Tongue (tissue), 2 donors: ENCODE results near the gene SLC29A3. TPM values are rescaled to one million over a fixed set of nuclear protein-coding genes. Genes with fewer than 3 reads are reported as not detected.

Experiments used
- DNase-seq: peaks from one replicate; pipeline ENCODE4 v3.0.0-alpha.2; 2015
- total RNA-seq: library from RNA; depleted of rRNA; stranded (reverse); fragments of >200 nt; gene quantifications from one replicate; pipeline ENCODE4 v1.2.3, GENCODE V29; 2014

SLC29A3 gene
- total RNA-seq, 1 donor from 2014 or later, result 1.9 TPM

GRCh38 chr10:71321386-71321785, 2.3 kb downstream of the SLC29A3 start:
- no peak for DNase-seq

GRCh38 chr10:71323407-71323806, 4.3 kb downstream of the SLC29A3 start:
- DNase-seq, result peak; percentile 39

GRCh38 chr10:71324743-71325142, 5.7 kb downstream of the SLC29A3 start:
- no peak for DNase-seq

- no peak for DNase-seq
Observed at GRCh38 chr10:71325267-71325666, 6.2 kb downstream of the SLC29A3 start.

GRCh38 chr10:71326464-71326881, 7.4 kb downstream of the SLC29A3 start:
- peak; percentile 45 for DNase-seq

- DNase-seq, result no peak
Observed at GRCh38 chr10:71330789-71331404, 11.8 kb downstream of the SLC29A3 start.

GRCh38 chr10:71331736-71332135, 12.7 kb downstream of the SLC29A3 start:
- DNase-seq, result no peak

GRCh38 chr10:71332466-71332865, 13.4 kb downstream of the SLC29A3 start:
- no peak for DNase-seq

- no peak for DNase-seq
Observed at GRCh38 chr10:71333129-71333887, 14.2 kb downstream of the SLC29A3 start.

- DNase-seq, result no peak
Observed at GRCh38 chr10:71334221-71334791, 15.2 kb downstream of the SLC29A3 start.

GRCh38 chr10:71335173-71335708, 16.2 kb downstream of the SLC29A3 start:
- no peak for DNase-seq

- no peak for DNase-seq
Observed at GRCh38 chr10:71336632-71337031, 17.6 kb downstream of the SLC29A3 start.

- DNase-seq, result no peak
Observed at GRCh38 chr10:71337219-71337701, 18.2 kb downstream of the SLC29A3 start.

- DNase-seq, result no peak
Observed at GRCh38 chr10:71338728-71339495, 19.9 kb downstream of the SLC29A3 start.

- no peak for DNase-seq
Observed at GRCh38 chr10:71339796-71340589, 20.9 kb downstream of the SLC29A3 start.

- no peak for DNase-seq
Observed at GRCh38 chr10:71342573-71343391, 23.7 kb downstream of the SLC29A3 start.

- peak; percentile 90 for DNase-seq
Observed at GRCh38 chr10:71343392-71343773, 24.3 kb downstream of the SLC29A3 start.

- DNase-seq, result no peak
Observed at GRCh38 chr10:71344154-71344925, 25.3 kb downstream of the SLC29A3 start.

- peak; percentile 85 for DNase-seq
Observed at GRCh38 chr10:71344993-71345480, 26.0 kb downstream of the SLC29A3 start.

GRCh38 chr10:71345694-71346093, 26.6 kb downstream of the SLC29A3 start:
- DNase-seq, result no peak
